ENCODE results near the gene ZNF143. TPM values are rescaled to one million over a fixed set of nuclear protein-coding genes. Genes with fewer than 3 reads are reported as not detected.

Gene ZNF143
- total RNA-seq, 4 donors from 2014 or later = 20.7 to 45.6 (median 28.4) TPM

DNA sequence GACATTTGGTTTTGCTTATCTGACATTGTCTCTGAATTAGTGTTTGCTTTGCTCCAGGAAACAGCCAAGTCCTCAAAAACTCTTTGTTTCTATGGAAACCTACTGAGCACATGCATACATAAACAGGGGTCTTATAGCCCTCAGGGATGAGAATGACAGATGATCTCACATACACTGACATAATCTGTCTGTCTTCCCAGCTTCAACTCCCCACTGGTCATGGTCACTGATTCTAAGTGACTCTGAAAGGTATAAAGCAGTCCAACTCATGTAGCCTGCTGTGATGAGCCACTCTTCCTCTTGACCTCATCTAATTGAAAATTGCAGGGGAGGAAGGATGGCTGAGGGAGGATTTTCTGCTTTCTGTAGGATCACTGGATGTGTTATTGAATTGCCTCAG lies 12.6 kb downstream of the ZNF143 start:
- no peak for TF ChIP-seq CTCF (IDR thresholded peaks at IDR 0.05)
- DNase-seq (ENCODE audit: low spot score) (no peak), ATAC-seq (ENCODE audit: low FRiP score) (no peak)

DNA sequence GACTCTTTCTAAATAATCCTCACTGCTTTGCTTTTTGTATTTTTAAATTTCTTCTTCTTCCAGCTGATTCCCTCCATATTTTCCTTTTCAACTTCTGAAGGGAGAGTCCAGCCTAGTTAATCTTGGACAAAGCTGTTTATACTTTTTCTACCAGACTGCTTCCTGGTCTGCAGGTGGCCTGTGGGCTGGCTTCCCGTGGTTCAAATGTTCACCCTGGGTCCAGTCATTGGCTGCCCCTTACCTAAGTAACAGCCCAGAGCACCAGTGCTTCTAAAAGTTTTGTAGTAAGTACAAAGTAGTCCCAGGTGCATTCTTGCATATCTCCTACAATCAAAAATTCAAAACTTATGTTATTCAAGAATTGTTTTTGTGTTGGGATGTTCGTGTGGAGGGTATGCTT lies 19.1 kb downstream of the ZNF143 start:
- TF ChIP-seq CTCF (IDR thresholded peaks at IDR 0.05) = no peak
- no peak for ATAC-seq (ENCODE audit: low FRiP score)

GRCh38 chr11:9489080-9489765 lies 28.4 kb downstream of the ZNF143 start:
- no peak for TF ChIP-seq CTCF (IDR thresholded peaks at IDR 0.05)
- ATAC-seq (ENCODE audit: low FRiP score) (no peak), DNase-seq (ENCODE audit: low spot score) (no peak)

More for the DNA sequence above, 19.1 kb downstream of the ZNF143 start:
- DNase-seq (ENCODE audit: low spot score) = no peak

DNA sequence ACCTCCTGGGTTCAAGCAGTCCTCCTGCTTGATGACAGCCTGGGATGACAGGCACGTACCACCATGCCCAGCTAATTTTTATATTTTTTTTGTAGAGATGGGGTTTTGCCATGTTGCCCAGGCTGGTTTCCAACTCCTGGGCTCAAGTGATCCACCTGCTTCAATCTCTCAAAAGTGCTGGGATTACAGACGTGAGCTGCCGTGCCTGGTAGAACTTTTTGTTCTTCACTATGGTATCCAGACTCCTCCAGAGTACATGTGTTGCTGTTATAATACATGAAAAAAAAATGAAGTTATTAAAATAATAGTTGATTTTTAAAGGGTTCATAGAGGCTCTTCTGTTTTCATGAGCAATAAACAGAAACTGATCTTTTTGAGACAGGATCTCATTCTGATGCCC lies 29.6 kb downstream of the ZNF143 start:
- no peak for TF ChIP-seq CTCF (IDR thresholded peaks at IDR 0.05)

DNA sequence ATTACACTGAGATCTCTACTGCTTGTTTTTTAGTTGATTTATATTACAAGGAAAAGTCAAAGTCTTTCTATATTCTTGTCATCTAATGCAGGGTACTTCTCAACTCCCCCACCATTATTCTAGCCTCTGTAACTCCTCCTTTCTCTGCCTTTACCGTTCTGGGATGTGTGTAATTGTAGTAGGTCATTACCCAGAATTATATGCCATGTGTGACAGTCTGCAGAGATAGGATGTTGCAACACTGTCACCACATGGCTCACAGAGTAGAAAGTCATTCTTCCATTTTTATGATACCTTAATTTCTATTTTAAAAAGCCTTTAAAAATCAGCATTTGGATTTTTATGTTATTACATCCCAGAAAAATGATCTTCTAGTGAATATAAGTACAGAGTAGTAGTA lies 32.7 kb downstream of the ZNF143 start:
- no peak for TF ChIP-seq CTCF (IDR thresholded peaks at IDR 0.05)
- no peak for DNase-seq (ENCODE audit: low spot score)
- ATAC-seq (ENCODE audit: low FRiP score) = no peak

More for the DNA sequence above, 29.6 kb downstream of the ZNF143 start:
- DNase-seq (ENCODE audit: low spot score) (no peak), ATAC-seq (ENCODE audit: low FRiP score) (no peak)

DNA sequence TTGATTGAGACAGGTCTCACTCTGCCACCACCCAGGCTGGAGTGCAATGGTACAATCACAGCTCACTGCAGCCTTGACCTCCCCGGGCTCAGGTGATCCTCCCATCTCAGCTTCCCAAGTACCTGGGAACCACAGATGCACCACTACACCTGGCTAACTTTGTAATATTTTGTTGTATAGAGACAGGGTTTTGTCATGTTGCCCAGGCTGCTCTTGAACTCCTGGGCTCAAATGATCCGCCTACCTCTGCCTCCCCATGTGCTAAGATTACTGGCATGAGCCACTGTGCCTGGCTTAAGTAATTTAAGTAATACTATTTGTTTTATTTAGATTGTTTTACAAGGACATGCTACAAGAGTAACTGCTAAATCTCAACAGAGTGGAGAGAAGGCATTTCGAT lies 33.5 kb downstream of the ZNF143 start:
- ATAC-seq (ENCODE audit: low FRiP score) (no peak), DNase-seq (ENCODE audit: low spot score) (no peak)
- TF ChIP-seq CTCF (IDR thresholded peaks at IDR 0.05) = no peak

DNA sequence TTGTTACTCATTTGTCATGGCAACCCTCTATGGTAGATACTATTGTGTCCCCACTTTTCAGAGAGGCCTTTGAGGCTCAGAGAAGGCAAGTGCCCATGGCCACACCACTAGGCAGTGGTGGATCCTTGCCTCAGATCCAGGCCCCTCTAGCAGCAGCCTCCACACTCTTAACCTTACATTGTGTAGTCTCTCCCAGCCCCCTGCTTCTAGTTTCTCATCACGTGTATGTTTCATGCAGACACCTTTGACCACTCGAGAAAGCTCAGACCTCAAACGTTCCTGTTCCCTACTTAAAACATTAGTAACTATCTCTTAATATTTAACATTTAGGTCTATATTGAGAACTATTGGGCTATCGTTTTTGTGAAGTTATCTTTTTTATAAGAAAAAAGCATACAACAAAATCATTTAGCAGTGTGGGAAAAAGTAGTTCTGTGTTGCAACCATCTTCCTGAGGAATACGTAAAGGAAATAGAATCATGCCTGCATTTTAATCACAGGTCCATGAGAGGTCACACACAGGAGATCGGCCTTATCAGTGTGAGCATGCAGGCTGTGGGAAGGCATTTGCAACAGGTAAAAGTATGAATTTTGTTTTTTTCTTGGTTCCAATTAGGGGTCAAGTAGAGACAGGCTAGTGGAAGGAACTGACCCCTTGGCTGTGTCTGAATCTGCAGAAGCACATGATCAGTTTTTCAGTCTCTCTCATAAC lies 35.1 kb downstream of the ZNF143 start:
- TF ChIP-seq CTCF (IDR thresholded peaks at IDR 0.05) = no peak
- ATAC-seq (ENCODE audit: low FRiP score) (no peak), DNase-seq (ENCODE audit: low spot score) (no peak)

All from omental fat pad (tissue), 4 donors.